Mammary epithelial cell (primary cell): ENCODE results near the gene GPC6.

ENCODE experiments used
- EZH2 ChIP-seq: IDR thresholded peaks from 2 replicates; pipeline ENCODE4 v1.6.1; 2012; ENCODE audit warnings: low read length, inconsistent platforms, borderline replicate concordance
- TF ChIP-seq, protein P1 (sequence below), 2 donors: IDR thresholded peaks in 1 of 2; conservative IDR thresholded peaks in 1 of 2; 2 replicates each; pipeline ENCODE4 v1.5.1; 2011 to 2012; ENCODE audit warnings: inconsistent platforms in 2 of 2, low read length in 2 of 2, mild to moderate bottlenecking in 2 of 2, control low read depth in 1 of 2, low read depth in 1 of 2; ENCODE audit not compliant: insufficient read depth in 1 of 2; ENCODE audit errors: extremely low read depth in 1 of 2

DNA sequence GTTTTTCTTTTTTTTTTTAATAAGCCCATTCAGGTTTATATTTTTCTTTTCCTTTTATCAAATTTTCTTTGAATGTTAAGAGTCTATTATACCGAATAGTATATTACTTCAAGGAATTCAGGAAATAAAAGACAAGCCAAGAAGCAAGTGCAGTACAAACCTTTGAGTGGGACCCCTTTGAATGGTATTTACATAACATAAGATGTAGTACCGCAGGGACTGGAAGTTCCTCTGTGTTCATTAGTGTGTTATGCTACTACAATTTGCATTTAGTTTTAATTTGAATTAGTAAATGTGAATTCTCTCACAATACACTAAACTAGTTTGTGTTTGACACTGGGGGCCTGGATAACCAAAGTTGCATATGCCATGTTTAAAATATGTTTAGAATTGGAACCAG, 913.4 kb downstream of the GPC6 start:
- TF ChIP-seq, protein P1, sequence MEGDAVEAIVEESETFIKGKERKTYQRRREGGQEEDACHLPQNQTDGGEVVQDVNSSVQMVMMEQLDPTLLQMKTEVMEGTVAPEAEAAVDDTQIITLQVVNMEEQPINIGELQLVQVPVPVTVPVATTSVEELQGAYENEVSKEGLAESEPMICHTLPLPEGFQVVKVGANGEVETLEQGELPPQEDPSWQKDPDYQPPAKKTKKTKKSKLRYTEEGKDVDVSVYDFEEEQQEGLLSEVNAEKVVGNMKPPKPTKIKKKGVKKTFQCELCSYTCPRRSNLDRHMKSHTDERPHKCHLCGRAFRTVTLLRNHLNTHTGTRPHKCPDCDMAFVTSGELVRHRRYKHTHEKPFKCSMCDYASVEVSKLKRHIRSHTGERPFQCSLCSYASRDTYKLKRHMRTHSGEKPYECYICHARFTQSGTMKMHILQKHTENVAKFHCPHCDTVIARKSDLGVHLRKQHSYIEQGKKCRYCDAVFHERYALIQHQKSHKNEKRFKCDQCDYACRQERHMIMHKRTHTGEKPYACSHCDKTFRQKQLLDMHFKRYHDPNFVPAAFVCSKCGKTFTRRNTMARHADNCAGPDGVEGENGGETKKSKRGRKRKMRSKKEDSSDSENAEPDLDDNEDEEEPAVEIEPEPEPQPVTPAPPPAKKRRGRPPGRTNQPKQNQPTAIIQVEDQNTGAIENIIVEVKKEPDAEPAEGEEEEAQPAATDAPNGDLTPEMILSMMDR (conservative IDR thresholded peaks at IDR 0.05 in 1 of 2, IDR thresholded peaks at IDR 0.05 in 1 of 2; ENCODE audit: extremely low read depth in 1 of 2, insufficient read depth in 1 of 2, low read depth in 1 of 2, low read length in 2 of 2), result no peak
- no peak for TF ChIP-seq EZH2
